SK-N-DZ (cell line): ENCODE measurements around the gene TDRD1. TPM values are rescaled to one million over a fixed set of nuclear protein-coding genes. Genes with fewer than 3 reads are reported as not detected.
"Not testable (repeated sequence)": the region's sequence is repeated elsewhere in the genome, so short reads cannot be mapped to it uniquely, and the experiment has no call there.

Experiments used
- DNase-seq: peaks from one replicate; pipeline ENCODE4 v3.0.0-alpha.2; 2015; ENCODE audit warnings: low spot score
- polyA plus RNA-seq, 2 experiments: library from polyadenylated mRNA; depleted of rRNA; stranded (reverse); fragments of >200 nt; gene quantifications; 2 replicates each; pipeline ENCODE4 v1.2.3, GENCODE V29; 2014

Gene TDRD1, protein sequence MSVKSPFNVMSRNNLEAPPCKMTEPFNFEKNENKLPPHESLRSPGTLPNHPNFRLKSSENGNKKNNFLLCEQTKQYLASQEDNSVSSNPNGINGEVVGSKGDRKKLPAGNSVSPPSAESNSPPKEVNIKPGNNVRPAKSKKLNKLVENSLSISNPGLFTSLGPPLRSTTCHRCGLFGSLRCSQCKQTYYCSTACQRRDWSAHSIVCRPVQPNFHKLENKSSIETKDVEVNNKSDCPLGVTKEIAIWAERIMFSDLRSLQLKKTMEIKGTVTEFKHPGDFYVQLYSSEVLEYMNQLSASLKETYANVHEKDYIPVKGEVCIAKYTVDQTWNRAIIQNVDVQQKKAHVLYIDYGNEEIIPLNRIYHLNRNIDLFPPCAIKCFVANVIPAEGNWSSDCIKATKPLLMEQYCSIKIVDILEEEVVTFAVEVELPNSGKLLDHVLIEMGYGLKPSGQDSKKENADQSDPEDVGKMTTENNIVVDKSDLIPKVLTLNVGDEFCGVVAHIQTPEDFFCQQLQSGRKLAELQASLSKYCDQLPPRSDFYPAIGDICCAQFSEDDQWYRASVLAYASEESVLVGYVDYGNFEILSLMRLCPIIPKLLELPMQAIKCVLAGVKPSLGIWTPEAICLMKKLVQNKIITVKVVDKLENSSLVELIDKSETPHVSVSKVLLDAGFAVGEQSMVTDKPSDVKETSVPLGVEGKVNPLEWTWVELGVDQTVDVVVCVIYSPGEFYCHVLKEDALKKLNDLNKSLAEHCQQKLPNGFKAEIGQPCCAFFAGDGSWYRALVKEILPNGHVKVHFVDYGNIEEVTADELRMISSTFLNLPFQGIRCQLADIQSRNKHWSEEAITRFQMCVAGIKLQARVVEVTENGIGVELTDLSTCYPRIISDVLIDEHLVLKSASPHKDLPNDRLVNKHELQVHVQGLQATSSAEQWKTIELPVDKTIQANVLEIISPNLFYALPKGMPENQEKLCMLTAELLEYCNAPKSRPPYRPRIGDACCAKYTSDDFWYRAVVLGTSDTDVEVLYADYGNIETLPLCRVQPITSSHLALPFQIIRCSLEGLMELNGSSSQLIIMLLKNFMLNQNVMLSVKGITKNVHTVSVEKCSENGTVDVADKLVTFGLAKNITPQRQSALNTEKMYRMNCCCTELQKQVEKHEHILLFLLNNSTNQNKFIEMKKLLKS
- polyA plus RNA-seq (2014; cell fraction: cytosol; rRNA removed) = not detected in 2 replicates
- not detected in 2 replicates for polyA plus RNA-seq (2014; cell fraction: nucleus; rRNA removed)

DNA sequence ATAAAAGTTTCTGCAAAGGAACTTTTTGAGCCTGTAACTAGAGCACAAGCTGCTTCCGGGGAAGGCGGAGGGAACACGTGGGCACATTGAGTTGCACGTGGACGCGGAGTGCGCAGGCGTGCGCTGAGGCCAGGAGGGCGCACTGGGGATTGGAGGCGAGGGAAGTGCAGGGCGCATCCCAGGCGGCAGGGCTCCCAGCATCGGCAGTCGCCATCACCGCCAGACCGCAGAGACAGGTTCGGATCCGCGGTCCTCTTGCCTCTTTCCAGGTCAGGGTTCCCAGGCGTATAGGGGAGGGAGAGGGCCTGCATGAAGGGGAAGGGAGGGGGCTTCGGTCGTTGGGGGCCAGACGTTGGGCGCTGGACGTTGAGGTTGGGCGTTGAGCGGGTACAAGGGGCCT, at the start of gene TDRD1:
Gene TDRD1 (plus strand): TSS at position 206 of the 400 bp plus-strand sequence. CDS start 8,479 bp downstream, outside the sequence.
- no peak for DNase-seq

DNA sequence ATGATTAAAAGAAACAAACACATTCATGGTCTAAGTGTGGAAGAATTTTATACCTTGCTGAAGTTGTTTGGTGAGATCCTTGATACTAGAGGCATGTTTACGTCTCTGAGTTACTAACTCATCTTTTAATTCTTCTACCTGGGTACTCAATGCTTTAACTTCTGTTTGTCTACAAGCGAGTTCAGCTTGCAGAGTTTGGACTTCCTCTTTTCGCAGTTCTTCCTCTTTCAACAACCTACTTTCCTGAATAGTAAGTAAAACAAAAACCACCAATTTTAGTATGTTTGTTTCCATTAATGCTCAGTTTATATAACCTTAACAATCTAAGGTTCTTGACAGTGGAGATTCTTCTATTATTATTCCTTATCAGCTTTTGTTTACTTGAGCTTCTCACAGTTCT, 48.1 kb upstream of the TDRD1 start:
- no peak for DNase-seq

DNA sequence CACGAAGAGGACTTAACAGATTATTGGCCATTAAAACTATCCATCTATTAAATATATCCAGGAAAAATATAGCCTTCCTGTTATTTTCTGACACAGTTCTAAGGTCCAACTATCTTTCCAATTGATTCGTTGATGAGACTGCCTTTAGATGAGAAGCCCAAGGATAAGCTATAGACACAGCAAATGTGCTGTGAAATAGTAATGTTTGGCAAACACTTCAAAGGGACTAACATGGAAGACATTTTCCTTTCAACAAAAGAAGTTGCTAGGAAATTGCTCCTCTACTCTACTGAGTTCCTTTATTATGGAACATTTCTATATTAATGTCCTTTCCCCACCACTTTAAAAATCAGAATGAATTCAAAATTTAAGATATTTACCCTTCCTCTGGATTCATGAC, 43.7 kb upstream of the TDRD1 start:
- no peak for DNase-seq

DNA sequence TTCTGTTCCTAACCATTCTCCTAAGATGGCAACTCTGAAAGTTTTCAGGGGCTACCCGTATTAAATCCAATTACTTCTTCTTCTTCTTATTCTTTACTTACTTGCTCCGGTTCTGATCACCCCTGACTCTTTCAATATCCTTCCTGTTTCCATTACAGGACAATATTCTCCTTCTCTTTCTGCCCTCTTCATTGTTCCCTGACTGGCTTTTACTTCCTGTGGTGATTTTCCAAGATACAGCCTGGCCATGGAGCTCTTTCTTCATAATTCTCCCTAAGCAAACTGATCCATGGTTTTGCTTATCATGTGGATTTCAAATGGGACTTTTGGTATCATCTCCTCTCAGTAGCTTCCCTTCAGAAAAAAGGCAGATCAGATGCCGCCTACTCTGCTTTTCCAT, 40.6 kb upstream of the TDRD1 start:
- DNase-seq = no peak

DNA sequence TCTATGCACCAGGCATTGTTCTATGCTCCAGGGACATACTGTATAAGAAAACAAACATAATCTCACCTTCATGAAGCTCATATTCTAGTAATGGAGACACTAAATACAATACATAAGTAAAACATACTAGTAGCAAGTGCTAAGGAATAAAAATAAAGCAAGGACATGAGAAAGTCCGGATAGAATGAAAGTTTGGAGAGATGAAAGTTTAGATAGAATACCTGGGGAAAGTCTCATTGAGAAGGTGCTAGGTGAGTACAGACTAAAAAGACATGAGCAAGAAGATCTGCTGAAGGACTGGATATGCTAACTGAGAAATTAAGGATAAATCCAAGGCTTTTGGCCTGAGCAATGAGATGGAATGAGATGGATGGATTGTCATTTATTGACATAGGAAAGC, 39.1 kb upstream of the TDRD1 start:
- DNase-seq = no peak

DNA sequence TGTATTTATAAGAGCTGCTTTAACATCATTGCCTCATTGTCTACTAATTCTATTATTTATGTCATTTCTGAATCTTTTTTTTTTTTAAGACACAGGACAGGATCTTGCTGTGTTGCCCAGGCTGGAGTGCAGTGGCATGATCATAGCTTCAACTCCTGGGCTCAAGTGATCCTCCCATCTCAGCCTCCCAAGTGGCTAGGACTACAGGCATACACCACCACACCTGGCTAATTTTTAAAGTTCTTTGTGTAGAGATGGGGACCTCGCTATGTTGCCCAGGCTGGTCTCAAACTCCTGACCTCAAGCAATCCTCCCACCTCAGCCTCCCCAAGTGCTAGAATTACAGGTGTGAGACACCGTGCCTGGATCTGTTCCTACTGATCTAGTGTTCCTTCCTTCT, 38.3 kb upstream of the TDRD1 start:
- DNase-seq = not testable (repeated sequence)

DNA sequence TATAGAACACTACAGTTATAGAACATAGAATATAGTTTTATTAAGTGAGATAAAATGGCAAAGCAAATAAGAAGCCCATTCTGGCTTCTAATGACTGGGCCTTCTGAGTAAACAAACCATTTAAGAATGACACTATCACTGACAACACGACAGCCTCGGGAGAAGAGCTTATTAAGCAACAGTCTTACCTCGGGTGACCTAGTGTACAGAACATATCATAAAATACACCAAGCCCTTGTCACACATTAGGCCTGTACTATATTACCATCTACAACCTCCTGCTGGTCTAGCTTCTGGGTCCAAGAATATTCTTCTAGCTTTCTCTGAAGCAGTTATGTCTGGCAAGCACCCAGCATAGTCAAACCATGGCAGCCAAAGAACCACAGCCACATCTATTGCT, 37.1 kb upstream of the TDRD1 start:
- no peak for DNase-seq

DNA sequence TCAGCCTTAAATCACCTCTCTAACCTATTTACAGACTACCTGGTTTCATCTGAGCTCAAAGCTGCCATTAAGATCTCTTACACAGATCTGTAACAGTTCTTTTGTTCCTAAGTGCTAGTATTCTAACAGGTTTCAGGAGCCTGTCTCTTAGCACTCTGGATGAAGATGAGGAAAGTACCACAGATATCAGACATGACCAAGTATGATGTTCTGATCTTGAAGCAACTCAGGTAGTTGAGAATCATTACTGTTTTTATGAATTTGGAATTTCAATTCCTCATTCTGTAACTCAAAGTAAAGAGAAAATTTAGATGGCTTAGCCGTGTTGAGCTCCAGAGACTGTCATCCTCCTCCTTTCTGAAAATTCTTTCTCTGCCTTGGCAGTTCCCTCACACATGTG, 36.0 kb upstream of the TDRD1 start:
- DNase-seq = no peak

DNA sequence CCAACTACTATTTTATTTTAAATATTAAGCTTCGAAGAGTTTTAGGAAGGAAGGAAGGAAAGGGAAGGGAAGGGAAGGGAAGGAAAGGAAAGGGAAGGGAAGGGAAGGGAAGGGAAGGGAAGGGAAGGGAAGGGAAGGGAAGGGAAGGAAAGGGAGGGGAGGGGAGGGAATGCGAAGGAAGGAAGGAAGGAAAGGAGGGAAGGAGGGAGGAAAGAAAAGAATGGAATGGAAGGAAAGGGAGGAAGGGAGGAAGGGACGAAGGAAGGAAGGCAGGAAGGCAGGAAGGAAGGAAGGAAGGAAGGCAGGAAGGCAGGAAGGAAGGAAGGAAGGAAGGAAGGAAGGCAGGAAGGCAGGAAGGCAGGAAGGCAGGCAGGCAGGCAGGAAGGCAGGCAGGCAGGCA, 29.7 kb upstream of the TDRD1 start:
- DNase-seq = not testable (repeated sequence)

DNA sequence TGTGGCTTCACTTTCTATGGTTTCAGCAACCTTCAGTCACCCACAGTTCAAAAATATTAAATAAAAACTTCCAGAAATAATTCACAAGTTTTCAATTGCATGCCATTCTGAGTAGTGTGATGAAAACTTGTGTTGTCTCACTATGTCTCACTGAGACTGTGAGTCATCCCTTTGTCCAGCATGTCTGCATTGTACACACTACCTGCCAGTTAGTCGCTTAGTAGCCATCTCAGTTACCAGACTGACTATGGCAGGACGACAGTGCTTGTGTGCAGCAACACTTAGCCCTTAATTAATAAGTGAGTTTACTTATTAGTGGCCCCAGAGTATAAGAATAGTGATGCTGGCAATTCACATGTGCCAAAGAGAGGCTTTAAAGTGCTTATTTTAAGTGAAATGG, 27.7 kb upstream of the TDRD1 start:
- DNase-seq = no peak

DNA sequence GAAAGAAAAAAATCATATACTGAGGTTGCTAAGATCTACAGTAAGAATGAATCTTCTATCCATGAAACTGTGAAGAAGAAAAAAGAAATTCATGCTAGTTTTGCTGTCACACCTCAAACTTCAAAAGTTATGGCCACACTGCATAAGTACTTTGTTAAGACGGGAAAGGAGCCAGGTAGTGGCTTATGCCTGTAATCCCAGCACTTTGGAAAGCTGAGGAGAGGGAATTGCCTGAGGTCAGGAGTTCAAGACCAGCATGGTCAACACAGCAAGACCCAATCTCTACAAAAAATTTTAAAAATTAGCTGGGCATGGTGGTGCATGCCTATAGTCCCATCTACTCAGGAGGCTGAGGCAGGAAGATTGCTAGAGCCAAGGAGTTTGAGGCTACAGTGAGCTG, 27.3 kb upstream of the TDRD1 start:
- DNase-seq = no peak

DNA sequence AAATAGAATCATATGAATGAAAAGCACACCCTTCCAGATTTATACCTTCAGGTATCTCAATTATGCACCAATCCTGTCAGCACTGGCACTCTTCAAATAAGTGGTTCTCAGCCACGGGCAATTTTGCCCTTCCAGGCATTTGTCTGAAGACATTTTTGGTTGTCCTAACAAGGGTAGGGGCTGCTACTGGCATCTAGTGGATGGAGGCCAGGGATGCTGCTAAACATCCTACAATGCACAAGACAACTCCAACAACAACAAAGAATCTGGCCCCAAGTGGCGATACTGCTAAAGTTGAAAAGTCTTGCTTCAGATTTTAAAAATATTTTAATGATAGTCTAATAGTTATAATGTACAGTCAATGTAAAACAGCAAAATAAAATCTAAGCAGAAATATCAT, 21.2 kb upstream of the TDRD1 start:
- DNase-seq = no peak

DNA sequence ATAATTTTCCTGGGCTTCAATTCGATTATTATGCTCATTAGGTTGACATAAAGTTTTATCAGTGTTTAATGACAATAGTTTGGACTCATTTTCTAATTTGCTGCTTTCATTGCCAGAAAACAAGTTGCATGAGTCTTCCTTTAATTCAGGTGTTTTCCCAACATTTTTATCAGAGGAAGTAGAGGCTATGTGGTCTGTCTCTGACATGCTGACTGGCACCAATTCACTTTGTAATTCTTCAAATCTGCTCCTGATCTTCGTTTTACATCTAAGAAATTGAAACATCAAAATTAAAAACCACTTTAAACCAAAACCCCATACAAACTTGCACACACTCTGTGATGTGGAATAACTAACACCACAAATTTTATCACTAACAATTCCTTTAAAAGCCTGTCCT, 16.1 kb upstream of the TDRD1 start:
- no peak for DNase-seq

DNA sequence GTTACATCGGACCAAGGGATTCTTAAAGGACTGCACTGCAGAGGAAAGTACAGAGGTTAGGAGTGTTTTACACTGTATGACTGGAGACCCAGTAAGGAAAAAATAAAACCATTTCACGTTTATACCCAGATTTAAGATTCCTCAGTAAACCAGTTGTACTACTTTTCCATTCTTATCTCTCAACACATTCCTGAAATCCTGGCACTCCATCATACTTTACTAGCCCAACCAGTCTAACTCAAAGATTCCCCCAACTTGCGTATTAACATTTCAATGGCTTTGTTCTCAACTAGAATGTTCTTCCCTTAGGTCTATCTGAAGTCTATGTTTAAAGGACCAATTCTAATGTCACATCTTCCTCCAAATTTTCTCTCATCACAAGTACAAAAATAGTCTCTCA, 13.1 kb upstream of the TDRD1 start:
- DNase-seq = no peak

DNA sequence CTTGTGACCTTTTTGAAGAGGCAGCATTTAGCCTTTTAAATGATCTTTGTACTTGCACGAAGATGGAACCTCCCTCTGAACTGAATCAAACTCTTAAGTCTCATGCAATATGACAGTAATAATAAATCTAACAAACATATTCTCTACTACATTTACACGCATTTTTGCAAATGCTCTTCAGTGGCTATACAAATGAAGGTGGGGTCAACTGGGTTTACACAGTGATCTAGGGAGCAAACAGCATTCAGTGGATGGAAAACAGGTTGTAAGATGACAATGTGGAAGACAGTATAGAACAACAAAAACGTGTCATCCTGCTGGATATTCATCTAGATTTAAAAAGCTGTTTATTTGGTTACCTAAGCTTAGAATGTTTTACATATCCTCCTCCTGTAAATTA, 12.7 kb upstream of the TDRD1 start:
- DNase-seq = no peak

DNA sequence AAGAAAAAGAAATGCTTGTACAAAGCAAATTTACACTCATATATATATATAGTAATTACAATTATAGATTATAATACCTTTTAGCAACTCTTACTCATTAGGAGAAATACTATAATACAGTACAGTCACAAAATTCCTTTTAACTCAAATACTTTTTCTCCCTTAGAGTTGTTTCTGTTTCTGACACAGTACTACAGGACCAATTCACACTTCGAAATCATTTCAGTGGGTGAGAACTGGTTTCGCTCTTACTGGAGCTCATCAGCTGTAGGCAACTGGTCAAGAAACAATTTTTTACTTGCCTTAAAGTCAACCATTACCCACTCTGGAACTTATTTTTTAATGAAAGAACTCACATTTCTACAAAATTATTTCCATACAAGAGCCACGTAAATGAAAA, 11.2 kb upstream of the TDRD1 start:
- DNase-seq = no peak

DNA sequence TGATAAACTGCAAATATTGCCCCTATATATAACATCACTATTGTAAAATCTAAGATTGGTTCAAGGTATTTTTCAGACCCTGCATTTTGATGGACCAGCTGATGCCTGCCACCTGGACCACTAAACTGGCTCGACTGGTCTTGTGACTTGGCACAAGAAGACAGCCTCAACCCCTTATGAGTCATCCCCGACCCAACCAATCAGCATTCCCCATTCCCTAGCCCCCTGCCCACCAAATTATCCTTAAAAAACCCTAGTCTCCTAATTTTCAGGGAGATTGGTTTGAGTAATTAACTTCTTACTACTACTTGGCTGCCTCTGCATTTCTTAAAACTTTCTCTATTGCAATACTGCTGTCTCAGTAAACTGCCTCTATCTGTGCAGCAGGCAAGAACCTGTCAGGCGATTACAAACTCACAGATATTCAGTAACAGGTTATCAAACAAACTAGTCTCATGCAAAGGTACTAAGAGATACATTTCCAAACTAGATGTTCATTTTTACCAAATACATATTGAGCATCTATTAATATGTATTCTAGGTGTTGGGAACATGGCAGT, 10.6 kb upstream of the TDRD1 start:
- no peak for DNase-seq

DNA sequence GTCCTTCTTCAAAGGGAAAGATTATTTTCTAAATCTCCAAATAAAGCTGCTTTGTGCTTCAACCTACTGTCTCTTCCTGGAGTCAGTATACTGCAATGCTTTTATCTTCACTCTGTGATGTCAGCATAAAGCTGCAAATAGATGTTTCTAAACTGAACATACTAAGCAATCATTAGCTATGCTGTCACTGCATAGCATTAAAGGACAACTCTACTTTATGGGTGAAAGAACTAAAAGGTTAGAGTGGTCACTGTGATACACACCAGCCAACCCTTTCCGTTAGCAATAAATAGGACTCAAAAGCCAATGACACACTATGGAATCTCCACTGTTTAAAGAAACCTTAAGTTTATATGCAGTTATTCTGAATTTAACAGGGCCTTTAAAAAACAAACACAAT, 6.9 kb upstream of the TDRD1 start:
- DNase-seq = no peak

DNA sequence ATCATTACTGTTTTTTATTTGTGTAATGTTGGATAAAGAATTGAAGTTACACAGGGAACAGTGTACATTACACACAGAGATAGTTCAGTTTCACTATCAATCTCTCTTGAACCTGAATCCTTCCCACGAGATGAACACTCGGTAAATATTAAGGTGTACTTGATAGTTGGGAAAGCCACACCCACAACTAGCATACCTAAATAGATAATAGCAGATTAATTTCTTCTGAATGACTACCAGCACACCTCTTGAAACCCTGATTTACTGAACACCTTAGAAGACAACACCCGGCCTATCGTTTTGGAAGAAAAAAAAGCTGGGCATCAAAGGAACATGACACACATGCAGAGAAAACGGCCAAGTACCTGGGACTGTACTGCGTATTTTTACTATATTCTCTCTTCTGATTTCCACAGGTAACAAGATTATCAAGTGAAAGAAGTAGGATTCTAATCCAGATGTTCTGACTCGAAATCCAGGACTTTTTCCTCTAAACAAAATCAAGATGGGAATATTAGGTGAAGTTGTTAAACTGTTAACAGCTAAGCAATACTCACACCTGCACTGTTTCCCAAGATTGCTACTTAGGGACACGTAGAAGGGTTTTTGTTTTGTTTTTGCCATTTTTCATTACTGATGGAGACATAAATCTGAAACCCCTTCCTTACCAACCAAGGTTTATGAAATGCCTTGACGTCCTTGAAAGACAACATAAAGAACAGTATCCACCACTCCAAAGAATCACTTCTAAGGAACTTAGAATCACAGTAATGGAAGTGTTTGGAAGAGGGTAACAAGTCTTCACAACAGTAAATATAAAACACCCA, 6.2 kb upstream of the TDRD1 start:
- no peak for DNase-seq

DNA sequence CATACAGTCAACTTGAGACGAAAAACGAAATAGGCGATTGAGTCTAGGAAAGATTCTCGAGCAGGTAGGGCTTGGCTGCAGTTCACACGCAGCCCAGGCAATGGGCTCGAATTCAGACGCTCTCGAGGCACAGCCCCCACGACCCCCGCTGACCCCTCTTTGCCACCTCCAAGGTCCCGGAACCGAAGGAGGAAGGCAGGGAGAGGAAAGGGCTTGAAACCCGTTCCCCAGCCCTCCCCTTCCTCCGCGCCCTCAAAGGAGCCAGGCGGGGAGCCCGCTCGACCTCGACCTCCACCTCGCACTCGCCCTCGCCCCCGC, 5.6 kb upstream of the TDRD1 start:
- no peak for DNase-seq
